Caco-2 (cell line): ENCODE data around the gene RASGEF1B. TPM values are rescaled to one million over a fixed set of nuclear protein-coding genes. Genes with fewer than 3 reads are reported as not detected.

Experiments used
- BruUV-seq: library from RNA; stranded (reverse); fragments of 400-500 nt; replicated peaks from 2 replicates; lab custom pipeline; 2021; lab: Mats Ljungman, UMichigan
- CTCF ChIA-PET: fragments of 300-600 bp; sonication (Branson Sonifier 250); formaldehyde crosslinking; loops from one replicate; lab custom pipeline; 2022; ENCODE audit warnings: antibody characterized with exemption; lab: Charles Lee
- POLR2A ChIA-PET: fragments of 300-600 bp; sonication (Branson Sonifier 250); formaldehyde crosslinking; loops from one replicate; lab custom pipeline; 2022; ENCODE audit warnings: antibody characterized with exemption; lab: Charles Lee
- DNase-seq, 2 experiments: peaks; one replicate each; pipeline versions ENCODE4 v3.0.0 to v3.0.0-alpha.2; 2020 to 2022
- H3K27me3 ChIP-seq: replicated peaks from 2 replicates; pipeline ENCODE4 v1.6.0; 2011; ENCODE audit warnings: low read length; ENCODE audit not compliant: control insufficient read depth, insufficient read depth
- H3K36me3 ChIP-seq: 2 replicates; pipeline ENCODE4 v1.5.1; 2011; ENCODE audit warnings: low read length; ENCODE audit not compliant: control insufficient read depth, insufficient read depth
- H3K4me1 ChIP-seq: fragments of 250-450 bp; sonication (Bioruptor Pico); 2 replicates; pipeline ENCODE4 v1.5.1; 2020; ENCODE audit warnings: mild to moderate bottlenecking
- H3K4me3 ChIP-seq: 2 replicates; pipeline ENCODE4 v1.5.1; 2011; ENCODE audit warnings: low read depth, mild to moderate bottlenecking, control low read depth, low read length
- H3K9me3 ChIP-seq: fragments of 250-450 bp; sonication (Bioruptor Pico); 2 replicates; pipeline ENCODE4 v1.5.1; 2020; ENCODE audit warnings: mild to moderate bottlenecking, moderate library complexity
- H3K27ac Mint-ChIP-seq: one replicate; pipeline ENCODE4 v1.8.0; 2022; ENCODE audit warnings: mixed read lengths; ENCODE audit not compliant: unreplicated experiment
- H3K27me3 Mint-ChIP-seq: one replicate; pipeline ENCODE4 v1.8.0; 2022; ENCODE audit warnings: mixed read lengths; ENCODE audit not compliant: insufficient read depth, unreplicated experiment
- H3K36me3 Mint-ChIP-seq: one replicate; pipeline ENCODE4 v1.8.0; 2022; ENCODE audit warnings: mild to moderate bottlenecking, mixed read lengths; ENCODE audit not compliant: insufficient read depth, unreplicated experiment
- H3K4me1 Mint-ChIP-seq: one replicate; pipeline ENCODE4 v1.8.0; 2022; ENCODE audit warnings: low read depth, mixed read lengths; ENCODE audit not compliant: unreplicated experiment
- H3K4me3 Mint-ChIP-seq: one replicate; pipeline ENCODE4 v1.8.0; 2022; ENCODE audit warnings: mild to moderate bottlenecking, moderate library complexity, mixed read lengths; ENCODE audit not compliant: unreplicated experiment
- H3K9me3 Mint-ChIP-seq: one replicate; pipeline ENCODE4 v1.8.0; 2022; ENCODE audit warnings: mixed read lengths; ENCODE audit not compliant: unreplicated experiment
- CTCF ChIP-seq, 2 experiments: fragments of 200-600 bp in 1 of 2; IDR thresholded peaks; 1 replicate in 1 of 2; 2 replicates in 1 of 2; pipeline versions ENCODE4 v1.5.1 to v1.8.0; 2011 to 2022; ENCODE audit warnings: antibody characterized with exemption in 1 of 2, control low read depth in 1 of 2, inconsistent platforms in 1 of 2, low read depth in 1 of 2, low read length in 1 of 2, mild to moderate bottlenecking in 1 of 2, moderate library complexity in 1 of 2; ENCODE audit not compliant: insufficient read depth in 1 of 2, severe bottlenecking in 1 of 2, unreplicated experiment in 1 of 2
- intact Hi-C: fragments of 100-400 bp; cut with micrococcal nuclease; formaldehyde crosslinking; loops from one replicate; pipeline ENCODE4 v1.10.0; 2022; ENCODE audit not compliant: unreplicated experiment
- total RNA-seq: library from RNA; stranded (reverse); gene quantifications from 2 replicates; pipeline ENCODE4 v1.2.3, GENCODE V29; 2022

RASGEF1B gene
- total RNA-seq, 1 experiment from 2014 or later, result 32.3 TPM

- no peaks in the 10 kb centered on the region for H3K27me3 ChIP-seq
- no peak for DNase-seq
- TF ChIP-seq CTCF (IDR thresholded peaks at IDR 0.05; ENCODE audit: insufficient read depth in 1 of 2, low read depth in 1 of 2, low read length in 1 of 2, severe bottlenecking in 1 of 2, unreplicated experiment in 1 of 2), result no peak
- H3K4me3 ChIP-seq, result no peak overlapping the region
- Mint-ChIP-seq H3K4me3 (no peak overlapping the region), H3K27ac (no peak overlapping the region), H3K9me3 (peaks cover 20% of the 10 kb centered on the region), H3K36me3 (peaks cover 6% of the 10 kb centered on the region), H3K27me3 (no peaks in the 10 kb centered on the region), H3K4me1 (peaks cover 36% of the 10 kb centered on the region)
- CTCF ChIA-PET, result no interaction called here
- no peaks in the 10 kb centered on the region for H3K36me3 ChIP-seq
- POLR2A ChIA-PET, result no interaction called here
- no TSS peak for BruUV-seq
- H3K9me3 ChIP-seq, result peaks cover 6% of the 10 kb centered on the region
- peaks cover 39% of the 10 kb centered on the region for H3K4me1 ChIP-seq
- intact Hi-C loops, result no loop called here
These were observed 23.6 kb upstream of the RASGEF1B start for GRCh38 chr4:81495345-81495744.

- Mint-ChIP-seq H3K27me3 (no peaks in the 10 kb centered on the region), H3K4me1 (peaks cover 28% of the 10 kb centered on the region), H3K4me3 (no peak overlapping the region), H3K36me3 (no peaks in the 10 kb centered on the region), H3K27ac (no peak overlapping the region), H3K9me3 (peaks cover 20% of the 10 kb centered on the region)
- Histone ChIP-seq H3K4me1 (peaks cover 34% of the 10 kb centered on the region), H3K9me3 (peaks cover 6% of the 10 kb centered on the region), H3K4me3 (no peak overlapping the region), H3K27me3 (no peaks in the 10 kb centered on the region), H3K36me3 (no peaks in the 10 kb centered on the region)
- intact Hi-C loops, result no loop called here
- DNase-seq, result no peak
- no peak for TF ChIP-seq CTCF (IDR thresholded peaks at IDR 0.05; ENCODE audit: insufficient read depth in 1 of 2, low read depth in 1 of 2, low read length in 1 of 2, severe bottlenecking in 1 of 2, unreplicated experiment in 1 of 2)
- no TSS peak for BruUV-seq
- POLR2A ChIA-PET, result no interaction called here
- CTCF ChIA-PET, result no interaction called here
These were observed 22.3 kb upstream of the RASGEF1B start for GRCh38 chr4:81494031-81494431.

GRCh38 chr4:81492606-81493230 lies 21.0 kb upstream of the RASGEF1B start:
- TF ChIP-seq CTCF (IDR thresholded peaks at IDR 0.05; ENCODE audit: insufficient read depth in 1 of 2, low read depth in 1 of 2, low read length in 1 of 2, severe bottlenecking in 1 of 2, unreplicated experiment in 1 of 2), result no peak
- Mint-ChIP-seq H3K27me3 (no peaks in the 10 kb centered on the region), H3K36me3 (peaks cover 6% of the 10 kb centered on the region), H3K4me3 (no peak overlapping the region), H3K9me3 (peaks cover 20% of the 10 kb centered on the region), H3K27ac (no peak overlapping the region), H3K4me1 (peaks cover 28% of the 10 kb centered on the region)
- POLR2A ChIA-PET, result no interaction called here
- BruUV-seq, result no TSS peak
- Histone ChIP-seq H3K36me3 (no peaks in the 10 kb centered on the region), H3K4me1 (peaks cover 23% of the 10 kb centered on the region), H3K4me3 (no peak overlapping the region), H3K27me3 (no peaks in the 10 kb centered on the region), H3K9me3 (peaks cover 6% of the 10 kb centered on the region)
- DNase-seq, result no peak
- CTCF ChIA-PET, result no interaction called here
- intact Hi-C loops, result no loop called here
